ENCODE results near the gene CD99.
A peak's percentile ranks its signal among the peaks of the same experiment; 100 is the strongest.

Gene CD99

GRCh38 chrX:2698604-2699003 lies 7.5 kb downstream of the CD99 start:
- no peak for DNase-seq (ENCODE audit: low read depth in 2 of 2)

DNA sequence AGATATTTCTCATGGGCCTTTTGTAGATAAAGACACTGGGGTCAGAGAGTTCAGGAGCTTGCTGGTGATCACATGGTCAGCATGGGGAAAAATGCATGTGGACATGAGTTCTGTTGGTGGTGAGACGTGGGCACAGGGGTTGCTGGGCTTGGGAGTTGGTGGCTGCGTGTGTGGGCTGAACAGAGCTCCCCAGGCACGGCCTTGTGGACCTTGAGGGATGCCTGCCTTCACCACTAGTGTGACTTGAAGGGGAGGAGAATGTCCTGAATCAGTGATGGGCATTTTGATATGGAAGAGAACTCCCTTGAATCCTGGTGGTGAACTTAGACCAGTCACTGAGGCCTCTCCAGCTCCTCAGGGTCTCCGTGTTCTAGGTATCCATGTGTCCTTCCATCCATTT lies 8.9 kb downstream of the CD99 start:
- DNase-seq (ENCODE audit: low read depth in 2 of 2) = no peak

GRCh38 chrX:2700405-2701320 lies 9.6 kb downstream of the CD99 start:
- no peak for DNase-seq (ENCODE audit: low read depth in 2 of 2)

GRCh38 chrX:2701600-2701999 lies 10.5 kb downstream of the CD99 start:
- DNase-seq (ENCODE audit: low read depth in 2 of 2) = no peak

GRCh38 chrX:2703991-2704369 lies 12.9 kb downstream of the CD99 start:
- DNase-seq (ENCODE audit: low read depth in 2 of 2) = no peak

DNA sequence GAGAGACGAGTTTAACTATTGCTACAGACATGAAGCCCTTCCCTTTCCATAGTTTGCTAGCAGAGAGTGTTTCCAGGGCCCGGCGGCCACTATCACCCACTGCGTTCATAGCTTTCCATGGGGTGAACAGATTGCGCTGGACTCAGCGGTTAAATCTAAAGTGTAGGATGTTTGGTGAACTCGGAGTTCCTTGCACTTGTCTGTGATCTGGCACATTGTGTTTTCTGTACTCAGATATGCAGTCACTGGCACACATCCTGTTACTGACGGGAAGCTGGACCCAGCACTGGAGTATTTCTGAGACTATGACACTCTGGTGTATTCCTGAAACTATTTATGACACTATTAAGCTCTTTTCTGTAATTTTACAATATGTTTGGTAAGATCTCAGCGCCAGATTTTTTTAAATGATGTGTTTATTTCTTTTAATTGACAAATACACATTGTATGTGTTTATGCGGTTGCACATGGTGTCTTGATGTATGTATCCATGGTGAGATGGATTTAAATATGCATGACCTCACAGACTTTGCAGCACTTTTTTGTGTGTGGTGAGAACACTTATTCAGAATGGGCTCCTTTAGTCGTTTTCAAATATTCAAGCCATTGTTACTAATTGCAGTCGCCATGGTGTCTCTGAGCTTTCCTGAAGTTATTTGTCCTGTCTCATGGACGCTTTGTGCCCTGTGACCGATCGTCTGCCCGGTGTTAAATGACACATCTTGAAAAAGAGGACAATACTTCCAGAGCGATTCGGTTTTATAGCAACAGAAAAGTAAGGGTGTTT lies 14.1 kb downstream of the CD99 start:
- no peak for DNase-seq (ENCODE audit: low read depth in 2 of 2)

DNA sequence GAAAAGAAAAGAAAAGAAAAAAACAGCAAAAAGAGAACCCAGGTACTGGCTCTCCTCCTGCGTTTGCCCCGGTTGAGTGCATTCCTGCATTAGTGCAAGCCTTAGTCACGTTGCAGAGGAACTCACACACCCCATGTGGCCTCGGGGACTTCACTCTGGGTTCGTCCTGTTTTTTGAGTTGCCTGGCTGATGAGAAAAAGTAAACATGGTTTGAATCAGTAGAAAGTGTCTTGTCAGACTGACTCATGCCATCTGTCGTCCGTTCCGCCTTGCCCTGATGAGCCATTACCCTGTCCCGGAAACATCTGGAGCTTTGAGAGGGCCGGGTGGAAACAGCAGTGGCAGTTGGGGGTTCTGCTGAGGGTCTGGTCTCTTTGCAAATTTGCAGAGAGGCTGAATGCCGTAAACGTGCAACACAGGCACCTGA lies 16.3 kb downstream of the CD99 start:
- peak in 1 of 2 donors; percentile 27 for DNase-seq (ENCODE audit: low read depth in 2 of 2)

GRCh38 chrX:2708021-2708420 lies 16.9 kb downstream of the CD99 start:
- DNase-seq (ENCODE audit: low read depth in 2 of 2) = no peak

- DNase-seq (ENCODE audit: low read depth in 2 of 2) = no peak
Observed at GRCh38 chrX:2708592-2709188, 17.6 kb downstream of the CD99 start.

DNA sequence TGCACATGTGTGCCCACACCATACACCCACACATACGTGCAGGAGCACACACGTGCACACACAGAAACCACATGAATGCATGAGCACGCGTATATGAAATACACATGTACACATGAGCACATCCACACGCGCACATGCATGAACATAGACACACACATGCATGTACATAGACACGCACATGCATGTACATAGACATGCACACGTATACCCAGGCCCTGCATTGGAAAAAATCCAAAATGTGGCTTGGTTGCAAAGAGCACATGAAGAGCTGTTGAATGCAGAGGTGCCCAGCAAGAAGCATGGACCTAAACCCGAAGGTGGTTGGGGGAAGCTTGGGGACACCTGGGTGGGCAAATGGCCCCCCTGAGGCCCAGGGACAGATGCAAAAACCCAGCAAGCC lies 18.5 kb downstream of the CD99 start:
- no peak for DNase-seq (ENCODE audit: low read depth in 2 of 2)

GRCh38 chrX:2710041-2710840 lies 19.1 kb downstream of the CD99 start:
- DNase-seq (ENCODE audit: low read depth in 2 of 2) = peak in 1 of 2 donors; percentile 29

DNA sequence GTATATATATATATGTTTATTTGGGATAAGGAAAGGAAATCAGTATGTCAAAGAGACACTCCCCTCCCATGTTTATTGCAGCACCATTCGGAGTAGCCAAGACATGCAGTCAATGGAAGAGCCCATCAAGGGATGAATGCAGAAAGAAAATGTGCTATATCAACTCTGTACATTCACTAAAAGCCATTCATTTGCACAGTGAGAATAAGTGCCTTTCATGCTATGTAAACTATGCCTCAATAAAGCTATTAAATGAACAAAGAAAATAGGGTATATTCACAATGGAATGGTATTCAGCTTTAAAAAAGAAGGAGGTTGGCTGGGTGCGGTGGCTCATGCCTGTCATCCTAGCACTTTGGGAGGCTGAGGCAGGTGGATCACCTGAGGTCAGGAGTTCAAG lies 20.3 kb downstream of the CD99 start:
- DNase-seq (ENCODE audit: low read depth in 2 of 2) = no peak

DNA sequence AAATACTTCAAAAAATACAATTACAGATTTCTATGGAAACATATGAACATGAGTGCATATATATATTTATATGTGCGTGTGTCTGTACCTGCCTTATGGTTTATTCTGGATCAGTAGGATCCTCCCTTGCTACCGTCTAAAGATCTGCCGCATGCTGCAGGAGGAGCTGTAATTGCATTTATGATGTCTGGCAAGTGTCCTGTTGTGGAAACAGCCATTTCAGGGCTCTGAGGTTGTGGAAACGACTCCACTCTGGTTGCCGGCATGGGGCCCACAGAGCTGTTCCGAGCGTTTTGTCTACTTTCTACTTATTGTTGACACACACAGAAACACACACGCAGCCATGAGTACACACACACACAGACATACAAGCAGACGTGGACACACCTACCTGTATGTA lies 21.3 kb downstream of the CD99 start:
- DNase-seq (ENCODE audit: low read depth in 2 of 2) = no peak

DNA sequence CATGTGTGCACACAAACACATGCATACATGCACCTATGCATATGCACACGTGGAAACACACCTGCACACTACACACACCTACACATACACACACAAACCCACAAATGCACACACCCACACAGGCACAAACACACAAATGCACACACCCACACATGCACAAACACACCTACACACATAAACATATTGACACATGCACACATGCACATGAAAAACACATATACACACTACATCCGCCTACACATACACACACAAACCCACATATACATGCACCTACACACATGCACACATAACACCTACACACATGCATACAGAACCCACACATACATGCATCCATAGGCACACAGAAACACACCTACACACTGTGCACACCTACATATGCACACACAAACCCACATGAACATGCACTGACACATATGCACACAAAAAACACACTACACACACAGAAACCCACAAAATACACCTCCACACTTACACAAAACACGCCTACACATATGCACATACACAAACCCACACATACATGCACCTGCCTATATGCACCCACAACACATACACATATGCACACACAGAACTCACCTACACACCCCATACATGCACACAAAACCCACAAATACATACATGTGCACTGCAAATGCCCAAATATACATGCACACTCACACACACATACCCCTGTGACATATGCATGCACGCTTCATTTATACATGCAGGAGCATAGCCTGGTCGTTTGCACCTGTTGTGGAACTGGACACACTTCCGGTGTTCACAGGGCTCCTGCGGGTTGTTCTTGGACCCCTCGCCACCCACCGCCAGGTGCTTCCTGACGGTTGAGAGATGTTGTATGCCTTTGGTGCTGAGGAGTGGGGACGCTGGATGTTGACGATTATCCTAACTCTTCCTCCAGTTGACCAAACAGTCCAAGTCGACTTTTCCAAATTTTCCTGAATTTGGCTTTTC lies 22.1 kb downstream of the CD99 start:
- DNase-seq (ENCODE audit: low read depth in 2 of 2) = no peak

GRCh38 chrX:2714551-2714950 lies 23.5 kb downstream of the CD99 start:
- no peak for DNase-seq (ENCODE audit: low read depth in 2 of 2)

DNA sequence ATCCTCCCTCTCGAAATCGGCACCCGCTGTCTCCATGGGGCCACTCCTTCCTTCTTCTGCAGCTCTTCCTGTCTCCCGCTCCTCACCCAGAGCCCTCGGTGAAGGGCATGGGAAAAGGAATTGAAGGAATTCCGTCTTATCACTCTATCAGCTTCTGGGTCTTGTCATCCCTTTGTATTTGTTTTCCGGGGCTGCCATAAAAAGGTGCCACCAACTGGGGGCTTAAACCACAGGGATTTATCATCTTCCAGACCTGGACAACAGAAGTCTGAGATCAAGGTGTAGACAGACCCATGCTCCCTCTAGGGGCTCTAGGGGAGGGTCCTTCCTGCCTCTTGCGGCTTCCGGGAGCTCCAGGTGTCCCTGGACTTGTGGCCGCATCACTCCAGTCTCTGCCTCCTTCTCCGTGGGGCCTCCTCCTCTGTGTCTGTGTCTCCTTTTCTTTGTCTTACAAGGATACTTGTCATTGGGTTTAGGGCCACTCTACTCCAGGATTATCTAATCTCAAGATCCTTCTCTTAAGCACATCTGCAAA lies 24.0 kb downstream of the CD99 start:
- DNase-seq (ENCODE audit: low read depth in 2 of 2) = no peak

- no peak for DNase-seq (ENCODE audit: low read depth in 2 of 2)
Observed at GRCh38 chrX:2717312-2717711, 26.2 kb downstream of the CD99 start.

- DNase-seq (ENCODE audit: low read depth in 2 of 2) = no peak
Observed at GRCh38 chrX:2718821-2719220, 27.7 kb downstream of the CD99 start.

DNA sequence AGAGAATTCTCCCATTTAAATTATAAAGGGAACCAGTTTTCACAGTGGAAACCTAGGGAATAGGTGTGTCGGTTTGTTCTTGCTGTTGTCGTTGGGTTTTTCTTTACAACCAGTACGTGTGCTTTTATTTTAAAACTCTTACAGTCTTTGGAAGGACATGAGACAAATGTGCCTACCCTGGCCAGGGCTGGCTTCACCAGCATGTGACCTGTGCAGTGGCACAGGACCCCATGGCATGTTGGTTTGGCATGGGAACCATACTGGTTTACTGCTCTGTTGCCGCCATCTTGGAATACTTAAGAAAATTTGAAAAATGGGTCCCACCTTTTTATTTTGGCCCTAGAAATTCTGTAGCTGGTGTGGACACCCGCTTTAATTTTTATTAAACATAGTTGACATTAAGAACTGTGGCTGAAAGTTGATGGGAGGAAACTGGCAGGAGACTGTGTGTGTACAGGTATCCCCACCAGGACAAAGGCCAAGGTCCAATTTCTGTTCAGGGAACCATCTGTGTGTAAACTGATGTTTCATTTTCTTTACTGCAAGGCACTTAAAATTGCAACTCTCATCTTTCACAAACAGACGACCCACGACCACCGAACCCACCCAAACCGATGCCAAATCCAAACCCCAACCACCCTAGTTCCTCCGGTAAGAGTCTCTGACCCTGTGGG lies 28.8 kb downstream of the CD99 start:
- no peak for DNase-seq (ENCODE audit: low read depth in 2 of 2)

Data from activated CD4-positive, alpha-beta T cell treated with anti-CD3 and anti-CD28 coated beads for 24 hours (primary cell).